ENCODE results near the gene LRCH1. TPM values are rescaled to one million over a fixed set of nuclear protein-coding genes. Genes with fewer than 3 reads are reported as not detected.

The LRCH1 gene
- total RNA-seq, 2 experiments from 2014 or later: 16.7 to 27.8 TPM

DNA sequence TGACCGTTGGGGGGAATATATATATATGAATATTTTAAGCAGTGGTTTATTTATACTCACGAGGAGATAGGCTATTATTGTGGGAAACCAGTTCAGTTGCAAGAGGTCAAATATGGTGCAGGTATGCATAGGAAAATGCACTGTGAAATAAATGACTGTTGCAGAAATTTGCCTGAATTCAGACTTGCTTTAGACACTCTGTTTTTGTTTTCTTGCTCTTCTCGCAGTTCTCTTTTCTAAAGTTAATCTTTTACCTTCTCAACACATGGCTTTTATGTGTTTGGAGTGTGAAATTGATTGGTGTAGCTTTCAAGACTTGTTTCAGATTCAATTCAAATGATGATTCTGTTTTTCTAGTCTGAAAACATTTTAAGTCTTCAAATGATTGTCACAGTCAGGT, 109.7 kb downstream of the LRCH1 start:
- H3K9me2 ChIP-seq (ENCODE audit: insufficient read depth, low read length): no peaks in the 10 kb centered on the region
- peaks cover 6% of the 10 kb centered on the region for H3K36me3 ChIP-seq (ENCODE audit: insufficient read depth, low read length)
- POLR2A ChIA-PET: interaction anchor here (0.6 to 2.5 kb wide), 15 partner anchors 9 to 161 kb away, joined by 3 to 8 read pairs (median 3); no protein-coding TSS in a partner anchor
- intact Hi-C loops (cut with micrococcal nuclease; ENCODE audit: unreplicated experiment): no loop called here
- no TSS peak for BruUV-seq (replicated peaks)
- H4K20me1 ChIP-seq (ENCODE audit: insufficient read depth, low read length): no peaks in the 10 kb centered on the region
- TF ChIP-seq, protein P1, sequence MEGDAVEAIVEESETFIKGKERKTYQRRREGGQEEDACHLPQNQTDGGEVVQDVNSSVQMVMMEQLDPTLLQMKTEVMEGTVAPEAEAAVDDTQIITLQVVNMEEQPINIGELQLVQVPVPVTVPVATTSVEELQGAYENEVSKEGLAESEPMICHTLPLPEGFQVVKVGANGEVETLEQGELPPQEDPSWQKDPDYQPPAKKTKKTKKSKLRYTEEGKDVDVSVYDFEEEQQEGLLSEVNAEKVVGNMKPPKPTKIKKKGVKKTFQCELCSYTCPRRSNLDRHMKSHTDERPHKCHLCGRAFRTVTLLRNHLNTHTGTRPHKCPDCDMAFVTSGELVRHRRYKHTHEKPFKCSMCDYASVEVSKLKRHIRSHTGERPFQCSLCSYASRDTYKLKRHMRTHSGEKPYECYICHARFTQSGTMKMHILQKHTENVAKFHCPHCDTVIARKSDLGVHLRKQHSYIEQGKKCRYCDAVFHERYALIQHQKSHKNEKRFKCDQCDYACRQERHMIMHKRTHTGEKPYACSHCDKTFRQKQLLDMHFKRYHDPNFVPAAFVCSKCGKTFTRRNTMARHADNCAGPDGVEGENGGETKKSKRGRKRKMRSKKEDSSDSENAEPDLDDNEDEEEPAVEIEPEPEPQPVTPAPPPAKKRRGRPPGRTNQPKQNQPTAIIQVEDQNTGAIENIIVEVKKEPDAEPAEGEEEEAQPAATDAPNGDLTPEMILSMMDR (conservative IDR thresholded peaks at IDR 0.05; ENCODE audit: low read length): no peak
- H3K79me2 ChIP-seq (ENCODE audit: insufficient read depth, low read depth, low read length): peaks cover 66% of the 10 kb centered on the region
- no peak for DNase-seq (ENCODE audit: low spot score)
- CTCF ChIA-PET (ENCODE audit: unreplicated experiment): no interaction called here
- no peak overlapping the region for H2AFZ ChIP-seq (ENCODE audit: low read length)
- no peaks in the 10 kb centered on the region for H3K9me3 ChIP-seq (ENCODE audit: low read length)
- H3K4me2 ChIP-seq (ENCODE audit: low read length): peak overlapping the region; percentile 35
- H3K4me3 ChIP-seq (ENCODE audit: low read depth, low read length, poor library complexity, severe bottlenecking): no peak overlapping the region
- peaks cover 63% of the 10 kb centered on the region for H3K4me1 ChIP-seq (ENCODE audit: insufficient read depth, low read length, poor library complexity, severe bottlenecking)
- H3K27ac ChIP-seq (ENCODE audit: low read depth, low read length, poor library complexity, severe bottlenecking): peak overlapping the region; percentile 22

DNA sequence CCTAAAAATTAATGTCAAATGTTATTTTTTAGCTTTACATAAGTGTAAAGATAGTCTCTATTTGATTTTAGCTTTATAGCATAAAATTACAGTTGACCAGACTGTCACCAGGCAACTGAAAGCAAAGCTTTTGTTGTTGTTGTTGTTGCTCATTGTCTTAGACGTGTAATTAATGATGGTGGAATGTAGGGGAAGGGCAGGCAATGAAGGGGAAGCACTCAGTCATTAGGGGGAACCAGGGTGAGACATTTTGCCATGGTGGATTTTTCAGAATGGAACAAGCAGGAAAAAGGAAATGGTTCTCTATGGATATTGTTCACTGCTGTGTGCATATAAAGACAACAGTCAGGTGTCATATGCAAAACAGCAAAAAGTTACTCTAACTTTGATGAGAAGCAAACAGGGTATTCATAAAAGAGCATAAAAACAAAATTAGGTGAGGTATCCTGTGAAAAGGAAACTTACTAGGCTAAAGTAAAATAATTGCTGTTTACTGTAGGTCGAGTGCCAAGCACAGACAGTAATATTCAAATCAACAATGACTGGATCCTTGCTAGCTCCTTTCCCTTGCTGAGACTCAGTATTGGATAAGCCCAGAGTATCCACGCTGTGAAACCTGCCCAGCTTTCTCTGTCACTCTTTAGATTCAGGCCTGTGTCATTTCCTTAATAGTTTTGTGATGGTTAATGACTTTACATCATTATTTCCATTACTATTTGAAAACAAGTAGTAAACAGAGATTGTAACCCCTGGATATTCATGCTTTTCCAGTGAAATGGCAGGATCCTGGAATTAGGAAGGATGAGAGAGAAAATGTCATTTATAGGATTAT, 110.5 kb downstream of the LRCH1 start:
- Histone ChIP-seq H4K20me1 (ENCODE audit: insufficient read depth, low read length) (no peaks in the 10 kb centered on the region), H3K79me2 (ENCODE audit: insufficient read depth, low read depth, low read length) (peaks cover 71% of the 10 kb centered on the region), H3K4me3 (ENCODE audit: low read depth, low read length, poor library complexity, severe bottlenecking) (peak overlapping the region; percentile 14), H3K9me3 (ENCODE audit: low read length) (no peaks in the 10 kb centered on the region), H2AFZ (ENCODE audit: low read length) (no peak overlapping the region), H3K9me2 (ENCODE audit: insufficient read depth, low read length) (no peaks in the 10 kb centered on the region), H3K4me1 (ENCODE audit: insufficient read depth, low read length, poor library complexity, severe bottlenecking) (peaks cover 71% of the 10 kb centered on the region), H3K4me2 (ENCODE audit: low read length) (peak overlapping the region; percentile 51), H3K36me3 (ENCODE audit: insufficient read depth, low read length) (peaks cover 6% of the 10 kb centered on the region), H3K27ac (ENCODE audit: low read depth, low read length, poor library complexity, severe bottlenecking) (no peak overlapping the region)
- BruUV-seq (replicated peaks): no TSS peak
- no peak for TF ChIP-seq EZH2phosphoT487 (IDR thresholded peaks at IDR 0.05; ENCODE audit: borderline replicate concordance, low read depth, low read length)
- TF ChIP-seq, protein P1 (conservative IDR thresholded peaks at IDR 0.05; ENCODE audit: low read length): no peak
- no peak for DNase-seq (ENCODE audit: low spot score)
- ChIA-PET CTCF (ENCODE audit: unreplicated experiment) (no interaction called here), POLR2A (interaction anchor here (0.6 to 2.5 kb wide), 10 partner anchors 10 to 155 kb away, joined by 3 to 8 read pairs (median 4); no protein-coding TSS in a partner anchor)
- intact Hi-C loops (cut with micrococcal nuclease; ENCODE audit: unreplicated experiment): no loop called here

DNA sequence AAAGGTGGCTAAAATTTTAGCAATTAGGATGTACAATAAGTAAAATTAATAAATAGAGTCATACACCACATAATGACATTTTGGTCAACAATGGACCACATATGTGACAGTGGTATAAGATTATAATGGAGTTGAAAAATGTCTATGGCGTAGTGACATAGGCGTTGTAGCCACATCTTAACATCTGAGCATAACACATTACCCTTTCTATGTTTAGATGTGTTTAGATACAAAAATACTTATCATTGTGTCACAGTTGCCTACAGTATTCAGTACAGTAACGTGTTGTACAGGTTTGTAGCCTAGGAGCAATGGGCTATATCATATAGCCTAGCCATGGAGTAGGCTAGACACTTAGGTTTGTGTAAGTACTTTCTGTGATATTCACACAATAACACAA, 111.2 kb downstream of the LRCH1 start:
- intact Hi-C loops (cut with micrococcal nuclease; ENCODE audit: unreplicated experiment): no loop called here
- DNase-seq (ENCODE audit: low spot score): no peak
- H3K4me1 ChIP-seq (ENCODE audit: insufficient read depth, low read length, poor library complexity, severe bottlenecking): peaks cover 78% of the 10 kb centered on the region
- peaks cover 72% of the 10 kb centered on the region for H3K79me2 ChIP-seq (ENCODE audit: insufficient read depth, low read depth, low read length)
- ChIA-PET CTCF (ENCODE audit: unreplicated experiment) (no interaction called here), POLR2A (interaction anchor here (0.6 to 2.5 kb wide), 4 partner anchors 10 to 156 kb away, joined by 3 to 8 read pairs (median 4); no protein-coding TSS in a partner anchor)
- no peak overlapping the region for H3K27ac ChIP-seq (ENCODE audit: low read depth, low read length, poor library complexity, severe bottlenecking)
- H3K9me2 ChIP-seq (ENCODE audit: insufficient read depth, low read length): no peaks in the 10 kb centered on the region
- no peak for TF ChIP-seq EZH2phosphoT487 (IDR thresholded peaks at IDR 0.05; ENCODE audit: borderline replicate concordance, low read depth, low read length)
- TF ChIP-seq, protein P1 (conservative IDR thresholded peaks at IDR 0.05; ENCODE audit: low read length): no peak
- no peaks in the 10 kb centered on the region for H3K9me3 ChIP-seq (ENCODE audit: low read length)
- peaks cover 11% of the 10 kb centered on the region for H3K36me3 ChIP-seq (ENCODE audit: insufficient read depth, low read length)
- H3K4me3 ChIP-seq (ENCODE audit: low read depth, low read length, poor library complexity, severe bottlenecking): no peak overlapping the region
- H4K20me1 ChIP-seq (ENCODE audit: insufficient read depth, low read length): no peaks in the 10 kb centered on the region
- H2AFZ ChIP-seq (ENCODE audit: low read length): no peak overlapping the region
- BruUV-seq (replicated peaks): no TSS peak
- no peak overlapping the region for H3K4me2 ChIP-seq (ENCODE audit: low read length)
